Measurements from ENCODE around the gene FAM50A. TPM values are rescaled to one million over a fixed set of nuclear protein-coding genes. Genes with fewer than 3 reads are reported as not detected.

The FAM50A gene
- total RNA-seq, 2 donors from 2014 or later = 49.6 to 56.6 TPM

DNA sequence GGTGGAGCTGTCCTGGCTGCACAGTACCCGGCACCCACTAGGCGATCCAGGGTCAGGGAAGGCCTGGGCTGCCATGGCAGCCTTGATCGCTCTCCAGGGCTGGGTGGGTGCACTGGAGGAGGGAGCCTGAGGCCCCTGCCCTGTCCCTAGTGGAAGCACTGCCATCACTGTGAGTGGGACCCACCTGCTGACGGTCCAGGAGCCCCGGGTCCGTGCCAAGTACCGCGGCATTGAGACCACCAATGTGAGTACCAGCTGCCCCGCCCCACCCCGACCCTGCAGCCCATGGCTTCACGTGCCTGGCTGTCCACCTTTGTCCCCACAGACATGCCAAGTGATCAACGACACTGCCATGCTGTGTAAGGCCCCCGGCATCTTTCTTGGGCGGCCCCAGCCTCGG lies 23.0 kb downstream of the FAM50A start:
- Mint-ChIP-seq H3K27me3 (ENCODE audit: low read depth) (no peaks in the 10 kb centered on the region), H3K4me1 (ENCODE audit: low read depth) (no peaks in the 10 kb centered on the region), H3K36me3 (ENCODE audit: insufficient read depth in 2 of 2) (peaks cover 0 to 2% of the 10 kb centered on the region in 2 donors), H3K4me3 (no peak overlapping the region), H3K9me3 (no peaks in the 10 kb centered on the region), H3K27ac (no peak overlapping the region)
- DNase-seq (no peak), ATAC-seq (replicated peaks in 1 of 2) (no peak)

GRCh38 chrX:154467556-154467955 lies 23.6 kb downstream of the FAM50A start:
- DNase-seq (no peak), ATAC-seq (replicated peaks in 1 of 2) (no peak)
- H3K4me1 Mint-ChIP-seq (ENCODE audit: low read depth) = no peaks in the 10 kb centered on the region
- H3K4me3 Mint-ChIP-seq = no peak overlapping the region
- peaks cover 0 to 2% of the 10 kb centered on the region in 2 donors for H3K36me3 Mint-ChIP-seq (ENCODE audit: insufficient read depth in 2 of 2)
- no peaks in the 10 kb centered on the region for H3K9me3 Mint-ChIP-seq
- no peak overlapping the region for H3K27ac Mint-ChIP-seq
- H3K27me3 Mint-ChIP-seq (ENCODE audit: low read depth) = no peaks in the 10 kb centered on the region

- Mint-ChIP-seq H3K36me3 (ENCODE audit: insufficient read depth in 2 of 2) (peaks cover 0 to 2% of the 10 kb centered on the region in 2 donors), H3K27me3 (ENCODE audit: low read depth) (no peaks in the 10 kb centered on the region), H3K4me3 (no peak overlapping the region), H3K27ac (no peak overlapping the region), H3K4me1 (ENCODE audit: low read depth) (no peaks in the 10 kb centered on the region), H3K9me3 (no peaks in the 10 kb centered on the region)
- no peak for DNase-seq
- no peak for ATAC-seq (replicated peaks in 1 of 2)
Measured at GRCh38 chrX:154468217-154468616, 24.3 kb downstream of the FAM50A start.

GRCh38 chrX:154469114-154469513 lies 25.2 kb downstream of the FAM50A start:
- no peak overlapping the region for H3K27ac Mint-ChIP-seq
- no peaks in the 10 kb centered on the region for H3K9me3 Mint-ChIP-seq
- no peak overlapping the region for H3K4me3 Mint-ChIP-seq
- H3K36me3 Mint-ChIP-seq (ENCODE audit: insufficient read depth in 2 of 2) = peaks cover 0 to 2% of the 10 kb centered on the region in 2 donors
- H3K4me1 Mint-ChIP-seq (ENCODE audit: low read depth) = no peaks in the 10 kb centered on the region
- no peaks in the 10 kb centered on the region for H3K27me3 Mint-ChIP-seq (ENCODE audit: low read depth)
- no peak for DNase-seq
- ATAC-seq (replicated peaks in 1 of 2) = no peak

DNA sequence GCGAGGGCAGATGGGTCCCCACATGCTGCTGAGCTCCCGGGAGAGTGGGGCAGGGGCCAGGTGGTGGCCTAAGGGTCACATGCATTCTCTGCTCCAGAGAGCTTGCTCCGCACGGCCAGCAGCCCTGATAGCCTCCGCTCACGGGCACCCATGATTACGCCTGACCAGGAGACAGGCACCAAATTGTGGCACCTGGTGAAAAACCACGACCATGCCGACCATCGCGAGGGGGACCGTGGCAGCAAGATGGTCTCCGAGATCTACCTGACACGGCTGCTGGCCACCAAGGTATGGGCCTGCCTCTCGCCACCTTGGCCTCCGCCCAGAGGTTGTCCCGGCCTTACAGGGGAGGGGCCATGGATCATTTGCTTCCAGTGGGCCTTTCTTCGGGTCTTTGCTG lies 25.9 kb downstream of the FAM50A start:
- H3K4me3 Mint-ChIP-seq = no peak overlapping the region
- no peaks in the 10 kb centered on the region for H3K9me3 Mint-ChIP-seq
- H3K27ac Mint-ChIP-seq = no peak overlapping the region
- peaks cover 0 to 2% of the 10 kb centered on the region in 2 donors for H3K36me3 Mint-ChIP-seq (ENCODE audit: insufficient read depth in 2 of 2)
- DNase-seq (no peak), ATAC-seq (replicated peaks in 1 of 2) (no peak)
- H3K27me3 Mint-ChIP-seq (ENCODE audit: low read depth) = no peaks in the 10 kb centered on the region
- H3K4me1 Mint-ChIP-seq (ENCODE audit: low read depth) = no peaks in the 10 kb centered on the region

DNA sequence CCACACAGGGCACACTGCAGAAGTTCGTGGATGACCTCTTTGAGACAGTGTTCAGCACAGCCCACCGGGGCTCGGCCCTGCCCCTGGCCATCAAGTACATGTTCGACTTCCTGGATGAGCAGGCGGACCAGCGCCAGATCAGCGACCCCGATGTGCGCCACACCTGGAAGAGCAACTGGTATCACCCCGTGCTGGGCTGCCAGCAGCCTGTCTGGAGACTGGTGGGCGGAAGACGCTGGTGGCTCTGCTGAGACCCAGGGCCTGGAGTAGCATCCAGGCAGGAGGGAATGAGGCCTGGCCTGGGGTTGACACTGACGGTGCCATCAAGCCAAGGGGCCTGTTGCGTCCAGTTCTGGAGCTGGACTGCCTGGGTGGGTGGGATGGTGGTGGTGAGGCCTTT lies 26.5 kb downstream of the FAM50A start:
- no peaks in the 10 kb centered on the region for H3K27me3 Mint-ChIP-seq (ENCODE audit: low read depth)
- H3K36me3 Mint-ChIP-seq (ENCODE audit: insufficient read depth in 2 of 2) = peaks cover 0 to 2% of the 10 kb centered on the region in 2 donors
- no peak for ATAC-seq (replicated peaks in 1 of 2)
- DNase-seq = no peak
- no peaks in the 10 kb centered on the region for H3K4me1 Mint-ChIP-seq (ENCODE audit: low read depth)
- no peak overlapping the region for H3K4me3 Mint-ChIP-seq
- H3K27ac Mint-ChIP-seq = no peak overlapping the region
- H3K9me3 Mint-ChIP-seq = no peaks in the 10 kb centered on the region

DNA sequence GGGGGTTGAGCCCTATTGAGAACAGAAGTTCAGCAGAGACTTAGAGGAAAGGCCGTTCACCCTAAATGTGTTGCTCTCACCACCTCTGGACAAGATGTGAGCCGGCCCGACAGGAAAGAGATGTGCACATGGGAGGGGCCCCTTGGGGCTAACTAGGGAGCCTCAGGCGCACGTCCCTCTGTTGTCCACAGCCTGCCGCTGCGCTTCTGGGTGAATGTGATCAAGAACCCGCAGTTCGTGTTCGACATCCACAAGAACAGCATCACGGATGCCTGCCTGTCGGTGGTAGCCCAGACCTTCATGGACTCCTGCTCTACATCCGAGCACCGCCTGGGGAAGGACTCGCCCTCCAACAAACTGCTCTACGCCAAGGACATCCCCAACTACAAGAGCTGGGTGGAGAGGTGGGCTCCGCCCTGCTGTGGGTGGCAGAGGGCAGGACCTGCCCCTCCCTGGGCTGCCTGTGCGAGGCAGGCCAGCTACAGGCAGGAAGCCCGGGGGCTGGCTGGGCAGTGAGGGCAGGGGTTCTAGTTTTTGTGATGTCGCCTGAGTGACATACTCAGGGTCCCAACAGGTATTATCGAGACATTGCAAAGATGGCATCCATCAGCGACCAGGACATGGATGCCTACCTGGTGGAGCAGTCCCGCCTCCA lies 27.1 kb downstream of the FAM50A start:
- Mint-ChIP-seq H3K4me3 (no peak overlapping the region), H3K9me3 (no peaks in the 10 kb centered on the region), H3K36me3 (ENCODE audit: insufficient read depth in 2 of 2) (peaks cover 0 to 2% of the 10 kb centered on the region in 2 donors), H3K27me3 (ENCODE audit: low read depth) (no peaks in the 10 kb centered on the region), H3K27ac (no peak overlapping the region), H3K4me1 (ENCODE audit: low read depth) (no peaks in the 10 kb centered on the region)
- no peak for DNase-seq
- no peak for ATAC-seq (replicated peaks in 1 of 2)

DNA sequence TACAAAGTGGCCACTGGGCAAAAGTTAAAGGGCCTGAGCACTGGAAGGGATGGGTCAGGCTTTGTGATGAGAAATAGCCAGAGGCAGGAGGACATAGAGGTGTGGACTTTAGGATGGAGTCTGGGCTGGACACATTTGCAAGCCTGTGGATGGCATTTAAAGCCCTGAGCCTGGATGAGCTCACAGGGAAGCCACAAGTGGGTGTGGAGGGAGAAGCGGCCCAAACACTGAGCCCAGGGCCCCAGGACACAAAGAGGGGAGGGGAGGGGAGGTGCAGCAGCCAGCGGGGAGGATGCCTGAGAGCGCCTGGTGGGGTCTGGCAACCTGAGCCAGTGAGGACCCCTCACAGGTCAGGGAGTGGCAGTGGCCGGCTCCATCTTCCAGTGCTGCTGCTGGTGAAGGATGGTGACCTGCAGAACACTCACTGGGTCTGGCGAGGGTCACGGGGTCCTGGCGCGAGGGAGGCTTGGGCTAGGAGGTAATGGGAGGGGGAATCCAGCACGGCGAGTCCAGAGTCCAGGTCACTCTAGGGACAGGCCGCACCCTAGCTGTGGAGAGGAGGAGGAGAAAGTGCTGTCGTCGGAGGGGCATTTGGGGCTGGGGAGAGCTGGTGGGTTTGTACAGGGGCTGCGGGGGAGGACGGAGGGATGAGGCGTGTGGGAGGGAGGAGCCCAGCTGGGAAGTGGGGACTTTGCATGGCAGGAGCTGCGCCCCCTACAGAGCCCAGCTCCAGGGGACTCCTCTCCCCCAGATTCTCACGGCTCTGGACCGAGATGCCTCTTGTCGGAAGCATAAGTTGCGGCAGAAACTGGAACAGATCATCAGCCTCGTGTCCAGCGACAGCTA lies 28.1 kb downstream of the FAM50A start:
- Mint-ChIP-seq H3K4me3 (no peak overlapping the region), H3K36me3 (ENCODE audit: insufficient read depth in 2 of 2) (peaks cover 0 to 2% of the 10 kb centered on the region in 2 donors), H3K4me1 (ENCODE audit: low read depth) (peaks cover 7% of the 10 kb centered on the region), H3K27ac (no peak overlapping the region), H3K9me3 (no peaks in the 10 kb centered on the region), H3K27me3 (ENCODE audit: low read depth) (no peaks in the 10 kb centered on the region)
- ATAC-seq (replicated peaks in 1 of 2) (no peak), DNase-seq (no peak)

- Mint-ChIP-seq H3K36me3 (ENCODE audit: insufficient read depth in 2 of 2) (peaks cover 0 to 2% of the 10 kb centered on the region in 2 donors), H3K4me3 (no peak overlapping the region), H3K4me1 (ENCODE audit: low read depth) (peaks cover 7% of the 10 kb centered on the region), H3K9me3 (no peaks in the 10 kb centered on the region), H3K27me3 (ENCODE audit: low read depth) (no peaks in the 10 kb centered on the region), H3K27ac (no peak overlapping the region)
- ATAC-seq (replicated peaks in 1 of 2) = peak in 1 of 2 donors; percentile 13
- DNase-seq = no peak
Measured at GRCh38 chrX:154472685-154473632, 29.0 kb downstream of the FAM50A start.

- Mint-ChIP-seq H3K9me3 (no peaks in the 10 kb centered on the region), H3K4me1 (ENCODE audit: low read depth) (peaks cover 7% of the 10 kb centered on the region), H3K27ac (no peak overlapping the region), H3K4me3 (no peak overlapping the region), H3K36me3 (ENCODE audit: insufficient read depth in 2 of 2) (peaks cover 0 to 2% of the 10 kb centered on the region in 2 donors), H3K27me3 (ENCODE audit: low read depth) (no peaks in the 10 kb centered on the region)
- ATAC-seq (replicated peaks in 1 of 2) (no peak), DNase-seq (no peak)
Measured at GRCh38 chrX:154473683-154474082, 29.7 kb downstream of the FAM50A start.

DNA sequence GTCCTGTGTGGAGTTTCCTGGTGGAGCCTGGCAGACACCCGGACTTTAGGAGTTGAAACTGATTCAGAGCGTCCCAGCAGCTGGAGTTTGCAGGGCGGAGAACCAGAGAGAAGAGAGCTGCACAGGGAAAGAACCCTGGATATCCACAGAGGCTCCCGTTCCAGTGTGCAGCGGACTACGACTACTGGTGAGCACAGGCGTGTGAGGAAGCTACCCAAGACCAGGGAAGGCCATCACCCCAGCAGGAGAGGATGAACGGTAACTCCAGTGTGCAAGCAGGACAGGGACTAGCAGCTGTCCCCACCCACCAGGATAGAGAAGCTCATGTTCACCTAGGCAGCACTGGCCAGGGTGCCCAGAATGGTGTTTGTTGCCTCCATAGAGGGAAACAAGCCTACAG lies 32.9 kb downstream of the FAM50A start:
- ATAC-seq (replicated peaks in 1 of 2) (no peak), DNase-seq (no peak)
- Mint-ChIP-seq H3K27ac (no peak overlapping the region), H3K4me3 (peak overlapping the region in 1 of 2 donors; percentile 13), H3K9me3 (no peaks in the 10 kb centered on the region), H3K4me1 (ENCODE audit: low read depth) (peaks cover 13% of the 10 kb centered on the region), H3K36me3 (ENCODE audit: insufficient read depth in 2 of 2) (no peaks in the 10 kb centered on the region), H3K27me3 (ENCODE audit: low read depth) (no peaks in the 10 kb centered on the region)

- Mint-ChIP-seq H3K4me3 (peak overlapping the region; percentile 83 to 87), H3K9me3 (no peaks in the 10 kb centered on the region), H3K4me1 (ENCODE audit: low read depth) (peaks cover 13% of the 10 kb centered on the region), H3K27ac (peak overlapping the region; percentile 79), H3K36me3 (ENCODE audit: insufficient read depth in 2 of 2) (no peaks in the 10 kb centered on the region), H3K27me3 (ENCODE audit: low read depth) (no peaks in the 10 kb centered on the region)
- DNase-seq (no peak), ATAC-seq (replicated peaks in 1 of 2) (no peak)
Measured at GRCh38 chrX:154477891-154478477, 34.0 kb downstream of the FAM50A start.

Measured in activated T-cell treated with anti-CD3 and anti-CD28 coated beads, Interleukin-2, amount 50 U/mL, for 72 hours (primary cell).